GM21367 (cell line): ENCODE results near the gene NRAP.

Source experiments
- ATAC-seq: cut with Tn5 transposase; IDR thresholded peaks from one replicate; pipeline ENCODE4 v1.9.1; 2021; ENCODE audit not compliant: unreplicated experiment

Gene NRAP

DNA sequence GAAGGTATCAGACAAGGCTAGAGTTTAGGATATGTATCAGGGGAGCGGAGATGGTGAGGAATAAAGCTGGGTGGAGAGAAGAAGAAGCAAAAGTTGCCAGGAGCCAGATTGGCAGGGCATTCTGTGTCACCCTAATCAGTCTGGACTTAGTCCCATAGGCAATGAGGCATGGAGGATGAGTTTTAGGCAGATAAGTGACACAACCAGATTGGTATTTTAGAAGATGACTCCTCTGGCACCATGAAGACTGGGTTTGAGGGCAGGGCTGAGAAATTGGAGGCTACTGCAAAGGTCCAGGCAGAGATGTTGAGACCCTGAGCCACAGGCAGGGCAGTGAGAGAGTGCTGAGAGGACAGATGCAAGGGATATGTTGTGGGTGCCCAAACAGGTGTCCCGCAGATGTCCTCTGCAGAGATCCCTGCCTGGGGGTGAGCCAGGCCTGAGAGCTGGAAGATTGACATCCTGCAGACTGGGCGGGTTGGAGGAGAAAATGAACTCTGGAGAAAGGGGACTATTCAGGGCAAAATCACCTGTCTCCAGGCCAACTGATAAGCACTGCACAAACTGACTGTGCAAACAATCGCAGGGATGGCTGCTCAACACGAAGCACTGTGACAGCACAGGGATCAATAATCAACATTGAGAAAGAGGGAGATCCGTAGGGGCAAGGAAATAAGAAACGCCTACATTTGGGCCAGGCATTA is 122.8 kb downstream of the NRAP start:
- ATAC-seq: no peak

DNA sequence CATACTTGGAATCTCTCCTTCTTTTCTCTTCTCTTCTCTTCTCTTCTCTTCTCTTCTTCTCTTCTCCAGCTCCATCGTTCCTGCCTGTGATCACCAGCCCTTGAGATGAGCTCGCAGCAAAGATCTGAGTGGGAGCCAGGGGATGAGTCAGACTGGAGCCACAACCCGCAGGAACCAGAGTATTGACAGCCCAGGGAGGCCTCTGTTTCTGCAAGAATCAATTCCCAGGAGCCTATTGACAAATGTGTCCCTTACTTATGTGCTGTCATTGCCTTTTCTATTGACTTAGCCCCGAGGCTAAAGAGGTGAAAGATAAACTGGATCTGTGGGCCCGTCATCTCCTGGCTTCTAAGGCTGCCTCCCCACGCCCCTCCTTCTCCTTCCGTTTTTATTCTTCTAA is 124.1 kb downstream of the NRAP start:
- no peak for ATAC-seq
